HG03558 (cell line): ENCODE data around the gene CCT2.
"Not testable (repeated sequence)": the region's sequence is repeated elsewhere in the genome, so short reads cannot be mapped to it uniquely, and the experiment has no call there.

Source experiments
- ATAC-seq: cut with Tn5 transposase; IDR thresholded peaks from one replicate; pipeline ENCODE4 v1.9.1; 2021; ENCODE audit warnings: moderate number of reproducible peaks; ENCODE audit not compliant: unreplicated experiment; ENCODE audit errors: extremely low read depth

Gene CCT2

DNA sequence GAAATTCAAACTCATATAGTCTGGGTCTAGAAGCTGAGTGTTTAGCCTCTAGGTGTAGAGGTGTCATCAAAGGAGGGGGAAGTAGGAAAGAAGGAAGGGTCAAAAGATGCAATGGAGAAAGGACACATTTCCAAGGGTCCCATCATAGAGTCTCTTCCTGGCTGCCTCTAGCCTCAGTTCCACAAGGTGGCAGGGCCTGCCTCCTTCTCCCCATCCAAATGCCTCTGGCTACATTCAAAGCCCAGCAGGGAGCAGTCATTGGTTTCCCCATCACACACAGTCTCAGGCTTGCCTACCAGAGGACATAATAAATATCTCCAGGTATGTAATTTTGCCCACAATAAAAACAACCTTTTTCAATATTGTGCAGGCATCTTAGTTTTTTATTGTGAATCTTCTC lies 2.1 kb upstream of the CCT2 start:
- no peak for ATAC-seq

DNA sequence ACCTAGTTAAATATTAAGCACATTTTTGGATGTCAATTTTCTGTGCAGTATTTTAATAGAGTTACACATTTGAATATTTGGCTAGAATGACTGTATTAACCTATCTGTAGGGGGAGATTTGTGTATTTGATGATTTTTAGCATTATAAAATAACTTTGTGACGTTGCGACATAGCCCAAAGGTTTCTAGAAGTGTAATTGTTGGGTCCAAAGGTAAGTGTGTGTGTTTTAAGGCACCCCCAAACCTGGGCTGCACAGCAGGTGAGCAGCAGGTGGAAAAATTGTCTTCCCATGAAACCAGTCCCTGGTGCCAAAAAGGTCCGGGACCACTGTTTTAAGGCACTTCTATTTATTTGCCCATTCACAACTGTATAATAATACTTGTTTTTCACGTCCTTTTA lies 3.3 kb downstream of the CCT2 start:
- ATAC-seq = no peak

DNA sequence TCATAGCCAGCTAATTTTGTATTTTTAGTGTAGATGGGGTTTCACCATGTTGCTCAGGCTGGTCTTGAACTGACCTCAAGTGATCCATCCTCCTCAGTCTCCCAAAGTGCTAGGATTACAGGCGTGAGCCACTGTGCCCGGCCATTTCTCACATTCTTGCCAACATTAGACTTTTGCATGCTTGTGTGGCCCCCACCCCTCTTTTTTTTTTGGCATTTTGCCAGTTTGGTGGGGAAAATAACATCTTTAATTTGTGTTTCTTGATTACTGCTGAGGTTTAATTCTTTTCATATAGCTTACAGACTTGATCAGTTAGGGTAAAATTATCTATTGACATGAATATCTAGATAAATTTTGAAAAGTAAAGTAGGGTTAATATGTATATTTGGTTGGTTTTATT lies 3.8 kb downstream of the CCT2 start:
- ATAC-seq = no peak

DNA sequence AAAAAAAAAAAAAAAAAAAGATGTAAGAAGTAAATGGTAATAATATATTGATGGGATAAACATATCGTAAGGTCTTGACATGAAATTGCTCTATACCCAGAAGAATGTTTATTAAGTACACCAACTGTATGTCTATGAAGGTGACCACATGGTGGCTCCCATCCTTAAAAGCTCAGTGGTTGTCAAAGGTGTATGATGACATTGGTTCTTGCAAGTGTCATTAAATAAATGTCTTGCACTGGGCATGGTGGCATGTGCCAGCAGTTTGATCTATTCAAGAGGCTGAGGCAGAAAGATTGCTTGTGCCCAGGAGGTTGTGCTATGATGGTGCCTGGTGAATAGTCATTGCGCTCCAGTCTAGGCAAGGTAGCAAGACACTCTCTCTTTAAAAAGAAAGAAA lies 10.4 kb downstream of the CCT2 start:
- no peak for ATAC-seq

DNA sequence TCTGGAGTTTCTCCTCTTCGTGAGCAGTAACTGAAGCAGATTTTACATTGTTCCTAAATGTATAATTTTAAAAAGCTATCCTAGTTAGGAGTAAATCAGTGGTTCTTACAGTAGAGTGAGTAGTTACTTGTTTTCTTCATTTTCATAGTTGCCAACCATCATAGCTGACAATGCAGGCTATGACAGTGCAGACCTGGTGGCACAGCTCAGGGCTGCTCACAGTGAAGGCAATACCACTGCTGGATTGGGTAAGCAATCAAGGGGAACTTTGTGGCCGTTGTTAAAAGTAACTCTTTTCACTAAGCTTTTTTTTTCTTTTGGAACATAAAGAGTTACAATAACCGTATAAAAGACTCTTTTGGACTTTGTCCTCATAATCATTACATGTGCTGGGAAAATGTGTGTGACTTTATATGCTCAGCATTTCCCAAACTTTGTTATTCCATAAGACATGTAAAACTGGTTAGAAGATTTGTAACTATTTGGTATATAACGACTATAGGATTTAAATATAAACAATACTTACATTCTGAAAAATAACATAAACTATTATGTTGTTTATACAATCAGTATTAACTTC lies 13.0 kb downstream of the CCT2 start:
- ATAC-seq = no peak

DNA sequence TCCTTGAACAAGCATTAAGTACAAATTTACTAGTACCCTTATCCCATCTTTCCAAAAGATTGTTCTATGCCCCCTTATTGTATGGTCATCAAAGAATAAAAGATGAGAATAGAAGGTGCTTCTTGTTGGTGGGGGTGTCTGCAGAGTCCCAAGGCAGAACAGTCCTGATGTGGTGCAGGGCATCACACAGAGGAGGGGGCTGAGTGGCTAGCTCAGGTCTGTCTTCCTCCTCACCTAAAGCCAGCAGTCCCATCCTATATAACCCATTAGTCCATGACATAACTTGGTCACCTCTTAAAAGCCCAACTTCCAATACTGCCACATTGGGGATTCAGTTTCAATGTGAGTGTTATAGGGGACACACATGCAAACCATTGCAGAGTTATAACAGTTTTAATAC lies 15.5 kb downstream of the CCT2 start:
- no peak for ATAC-seq

DNA sequence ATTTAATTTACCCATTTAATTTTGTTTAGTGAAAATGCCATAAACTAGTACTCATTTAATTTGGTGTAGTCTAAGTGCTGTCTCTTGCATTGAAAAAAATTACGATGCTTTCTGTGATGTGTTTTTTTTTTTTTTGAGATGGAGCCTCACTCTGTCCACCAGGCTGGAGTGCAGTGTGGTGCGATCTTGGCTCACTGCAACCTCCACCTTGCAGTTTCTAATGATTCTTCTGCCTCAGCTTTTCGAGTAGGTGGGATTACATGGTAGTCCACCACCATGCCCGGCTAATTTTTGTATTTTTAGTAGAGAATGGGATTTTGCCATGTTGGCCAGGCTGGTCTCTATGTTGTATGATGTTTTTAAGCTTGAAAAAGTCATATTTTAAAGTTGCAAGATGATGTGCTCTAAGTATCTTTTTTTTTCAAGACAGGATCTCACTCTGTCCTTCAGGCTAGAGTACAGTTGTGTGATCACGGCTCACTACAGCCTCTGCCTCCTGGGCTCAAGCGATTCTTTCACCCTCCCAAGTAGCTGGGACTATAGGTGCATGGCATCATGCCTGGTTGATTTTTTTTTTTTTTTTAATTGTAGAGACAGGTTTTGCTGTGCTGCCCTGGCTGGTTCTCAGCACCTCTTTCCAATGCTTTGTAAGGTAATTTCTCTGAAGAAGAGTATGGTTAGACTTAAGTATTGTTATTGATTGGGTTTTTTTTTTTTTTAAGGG lies 16.9 kb downstream of the CCT2 start:
- ATAC-seq = no peak

DNA sequence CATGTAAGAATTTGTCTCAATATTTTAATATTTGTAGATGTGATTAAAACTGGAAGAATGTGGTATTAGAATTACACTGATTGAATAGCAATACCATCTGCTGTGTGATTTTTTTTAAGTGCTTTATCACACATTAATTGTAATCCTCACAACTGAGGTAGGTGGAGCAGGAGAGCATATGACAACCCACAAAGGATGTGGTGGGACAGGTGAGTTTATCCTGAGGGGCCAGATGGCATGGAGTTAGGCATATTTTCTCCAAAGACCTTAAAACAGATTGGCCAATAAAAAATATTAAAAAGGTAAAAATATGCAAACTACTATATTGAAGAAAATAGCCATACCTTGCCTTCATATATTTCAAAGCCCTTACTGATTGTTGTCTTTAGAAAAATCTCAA lies 17.7 kb downstream of the CCT2 start:
- no peak for ATAC-seq

DNA sequence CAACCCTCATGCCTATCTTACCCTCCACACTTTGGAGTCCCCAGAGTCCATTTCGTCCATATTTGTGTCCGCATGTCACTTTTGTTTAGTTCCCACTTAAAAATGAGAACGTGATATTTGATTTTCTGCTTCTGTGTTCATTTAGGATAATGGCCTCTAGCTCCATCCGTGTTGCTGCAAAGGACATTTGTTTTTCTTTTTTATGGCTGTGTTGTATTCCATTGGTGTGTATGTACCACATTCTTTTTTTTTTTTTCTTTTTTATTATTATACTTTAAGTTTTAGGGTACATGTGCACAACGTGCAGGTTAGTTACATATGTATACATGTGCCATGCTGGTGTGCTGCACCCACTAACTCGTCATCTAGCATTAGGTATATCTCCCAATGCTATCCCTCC lies 18.3 kb downstream of the CCT2 start:
- ATAC-seq = not testable (repeated sequence)

DNA sequence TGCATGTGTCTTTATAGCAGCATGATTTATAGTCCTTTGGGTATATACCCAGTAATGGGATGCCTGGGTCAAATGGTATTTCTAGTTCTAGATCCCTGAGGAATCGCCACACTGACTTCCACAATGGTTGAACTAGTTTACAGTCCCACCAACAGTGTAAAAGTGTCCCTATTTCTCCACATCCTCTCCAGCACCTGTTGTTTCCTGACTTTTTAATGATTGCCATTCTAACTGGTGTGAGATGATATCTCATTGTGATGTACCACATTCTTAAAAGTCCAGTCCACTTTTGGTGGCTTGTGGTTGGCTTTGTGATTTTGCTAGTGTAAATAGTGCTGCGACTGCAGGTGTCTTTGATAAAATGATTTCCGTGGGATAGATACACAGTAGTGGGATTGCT lies 19.0 kb downstream of the CCT2 start:
- not testable (repeated sequence) for ATAC-seq

DNA sequence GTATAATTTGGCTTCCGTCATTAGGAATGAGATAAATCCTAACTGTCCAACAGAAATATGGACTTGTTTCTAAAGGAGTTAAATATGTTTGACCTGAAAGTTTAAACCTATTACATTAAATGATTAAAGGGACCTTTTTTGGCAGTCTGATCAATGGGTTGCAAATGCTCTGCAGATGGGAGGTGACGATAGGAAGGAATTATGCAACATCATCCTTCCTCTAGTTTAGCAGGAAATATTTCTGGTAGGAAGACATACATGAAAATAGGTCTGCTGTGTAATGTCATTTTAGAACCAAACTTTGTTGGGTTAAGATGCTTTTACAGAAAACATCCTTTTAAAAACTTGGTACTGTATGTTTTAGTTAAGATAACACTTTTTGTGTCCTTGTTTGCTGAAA lies 22.9 kb downstream of the CCT2 start:
- no peak for ATAC-seq

DNA sequence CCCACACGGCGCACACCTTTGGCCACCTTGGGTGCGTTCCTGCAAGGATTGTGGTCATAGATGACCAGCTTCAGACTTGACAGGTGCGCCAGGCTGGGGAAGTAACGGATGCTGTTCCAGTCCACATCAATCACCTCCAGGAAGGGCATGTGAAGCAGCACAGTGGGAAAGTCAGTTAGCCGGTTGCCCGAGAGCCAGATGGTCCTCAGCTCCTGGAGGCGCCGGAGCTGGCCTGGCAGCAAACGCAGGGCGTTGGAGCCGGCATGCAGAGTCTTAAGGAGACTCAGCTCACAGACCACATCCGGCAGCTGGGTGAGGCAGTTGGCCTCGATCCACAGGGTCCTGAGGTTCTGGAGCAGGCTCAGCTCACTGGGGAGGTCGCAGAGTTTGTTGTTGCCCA lies 24.9 kb downstream of the CCT2 start:
- no peak for ATAC-seq

DNA sequence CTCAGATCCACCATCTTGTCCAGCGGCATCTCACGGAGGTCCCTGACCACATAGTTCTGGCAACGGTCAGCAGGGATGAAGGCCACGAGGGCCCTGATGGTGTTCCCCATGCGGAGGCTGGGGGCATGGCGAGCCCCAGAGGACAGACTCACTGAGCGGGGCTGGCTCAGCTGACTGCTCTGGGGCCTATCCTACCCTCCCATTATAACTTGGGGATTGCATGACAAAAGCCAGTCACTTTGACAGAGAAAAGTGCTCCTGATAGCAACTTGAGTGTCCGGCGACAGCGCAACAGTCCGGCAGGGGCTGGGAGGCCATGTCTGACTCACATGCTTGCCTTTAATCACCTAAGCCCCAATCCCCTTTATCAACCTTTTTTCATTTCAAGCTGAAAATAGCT lies 25.5 kb downstream of the CCT2 start, which contains the start of gene LRRC10:
Gene LRRC10, minus strand, starts transcription at position 179 of the 400 bp plus-strand sequence. Its CDS starts 69 bp downstream, at position 110.
- ATAC-seq = no peak

DNA sequence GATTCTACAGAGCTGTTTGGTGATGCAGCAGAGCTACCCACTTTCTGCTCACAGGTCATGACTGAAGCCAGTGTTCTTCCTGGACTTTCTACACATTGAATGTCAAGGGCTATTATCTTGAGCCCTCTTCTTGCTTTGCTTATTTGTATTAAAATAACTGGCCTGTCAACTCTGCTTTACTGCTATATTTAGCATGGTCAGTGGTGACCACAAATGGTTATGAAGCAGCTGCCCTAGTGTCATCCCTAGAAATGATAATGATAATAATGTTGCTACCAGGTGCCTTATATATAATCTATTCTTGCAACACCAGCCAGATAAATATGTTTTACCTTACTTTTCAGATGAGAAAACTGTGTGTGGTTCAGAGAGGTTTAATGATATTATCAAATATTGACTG lies 28.1 kb downstream of the CCT2 start:
- no peak for ATAC-seq

DNA sequence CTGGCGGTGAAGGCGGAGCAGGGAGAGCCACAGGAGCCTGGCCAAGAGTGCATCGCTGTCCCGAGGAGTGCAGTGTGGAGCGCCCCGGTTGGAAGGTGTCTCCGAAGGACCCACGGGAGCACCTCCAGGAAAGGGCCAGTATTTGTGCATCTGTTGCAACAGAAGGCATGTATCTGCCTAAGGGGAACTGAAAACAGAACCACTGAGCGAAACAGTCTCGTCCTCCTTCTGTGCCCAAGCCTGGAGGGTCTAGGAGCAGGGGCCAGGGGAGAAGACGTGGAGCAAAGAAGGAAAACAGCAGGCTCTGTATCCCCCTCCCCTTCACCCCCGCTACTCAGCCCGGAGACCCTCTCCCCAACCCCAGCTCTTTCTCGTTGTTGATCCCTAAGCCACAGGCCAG lies 30.8 kb downstream of the CCT2 start:
- no peak for ATAC-seq

DNA sequence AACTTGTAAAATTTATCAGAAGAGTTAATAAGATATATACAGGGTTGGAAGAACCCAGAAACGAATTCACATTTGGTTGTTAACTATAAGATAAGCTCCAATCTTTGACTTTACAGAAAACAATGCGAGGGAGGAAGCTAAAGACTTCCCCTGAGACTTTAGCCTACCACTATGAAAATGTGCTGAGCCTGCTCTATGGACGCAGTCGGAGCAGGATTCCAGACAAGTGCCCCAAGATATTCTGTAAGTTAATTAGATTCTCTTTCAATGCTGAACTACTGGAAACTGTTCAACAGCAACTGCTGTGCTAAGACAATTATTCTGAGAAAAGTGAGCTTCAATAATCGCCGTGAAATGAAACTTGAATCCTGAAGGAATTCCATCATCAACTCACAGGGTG lies 33.8 kb downstream of the CCT2 start:
- no peak for ATAC-seq

DNA sequence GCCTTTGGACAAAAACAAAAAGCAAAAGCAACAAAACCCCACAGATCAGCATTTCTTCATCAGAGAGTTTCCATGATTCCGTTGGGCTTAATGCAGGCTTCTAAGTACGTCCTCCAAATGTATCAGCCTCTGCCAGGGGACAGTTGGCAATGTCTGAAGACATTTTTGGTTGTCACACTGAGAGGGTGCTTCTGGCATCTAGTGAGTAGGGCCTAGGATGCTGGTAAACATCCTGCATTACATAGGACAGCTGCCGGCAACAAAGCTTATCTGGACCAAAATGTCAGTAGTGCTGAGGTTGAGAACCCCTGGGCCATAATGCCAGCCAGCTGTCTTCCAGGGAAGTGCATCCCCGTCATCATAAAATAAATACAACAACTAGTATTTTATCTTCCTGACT lies 34.8 kb downstream of the CCT2 start:
- ATAC-seq = no peak

DNA sequence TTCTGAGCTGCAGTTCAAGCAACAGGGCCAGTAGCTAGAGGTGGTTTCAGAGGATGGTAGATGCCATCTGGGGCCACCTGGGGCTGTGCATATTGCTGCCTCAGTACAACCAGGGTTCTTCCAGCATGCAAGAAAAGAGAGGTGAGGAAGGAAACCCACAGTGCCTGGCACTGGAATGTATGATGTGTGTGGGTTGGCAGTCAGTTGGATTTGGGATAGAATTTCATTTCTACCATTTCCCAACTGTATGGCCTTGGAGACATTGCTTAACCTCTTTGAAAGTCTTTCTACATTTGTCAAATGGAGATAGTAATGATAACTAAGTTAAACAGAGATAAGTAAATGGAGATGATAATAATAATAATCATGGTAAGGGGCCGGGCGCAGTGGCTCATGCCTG lies 35.7 kb downstream of the CCT2 start:
- ATAC-seq = no peak

DNA sequence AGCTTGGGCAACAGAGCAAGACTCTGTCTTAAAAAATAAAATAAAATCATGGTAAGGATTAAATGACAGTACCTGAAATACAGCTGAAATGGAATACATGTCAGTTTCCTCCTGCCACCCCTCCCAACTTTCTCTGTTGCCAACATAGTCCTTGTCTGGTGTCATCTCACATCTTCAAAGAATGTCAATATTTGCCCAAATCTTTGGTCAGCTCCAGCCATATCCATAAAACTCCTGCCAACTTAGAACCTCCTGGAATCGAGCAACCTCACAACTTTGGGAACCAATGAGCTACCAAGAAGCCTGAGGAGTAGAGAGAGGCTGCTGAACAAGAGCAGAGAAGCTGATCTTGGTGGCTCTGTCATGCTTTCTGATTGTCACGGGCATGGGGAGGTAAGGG lies 36.3 kb downstream of the CCT2 start:
- ATAC-seq = no peak

DNA sequence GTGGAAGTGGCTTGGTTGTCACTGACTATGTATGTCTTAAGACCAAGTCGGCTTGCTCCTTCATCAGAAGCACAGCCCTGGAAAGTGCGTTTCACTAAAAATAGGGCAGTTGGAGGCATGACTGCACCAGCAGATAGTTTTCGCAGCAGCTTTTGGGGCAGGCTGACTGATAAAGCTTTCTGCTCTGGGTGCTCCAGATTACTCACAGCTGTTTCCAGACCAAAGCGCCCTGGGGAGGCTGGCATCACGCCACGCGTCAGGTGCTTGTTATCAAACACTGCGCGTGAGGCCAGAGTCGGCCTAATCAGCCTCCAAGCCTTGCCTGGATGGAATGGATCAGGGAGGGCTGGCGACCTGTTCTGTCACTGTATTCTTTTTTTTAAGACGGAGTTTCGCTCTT lies 38.7 kb downstream of the CCT2 start:
- no peak for ATAC-seq

DNA sequence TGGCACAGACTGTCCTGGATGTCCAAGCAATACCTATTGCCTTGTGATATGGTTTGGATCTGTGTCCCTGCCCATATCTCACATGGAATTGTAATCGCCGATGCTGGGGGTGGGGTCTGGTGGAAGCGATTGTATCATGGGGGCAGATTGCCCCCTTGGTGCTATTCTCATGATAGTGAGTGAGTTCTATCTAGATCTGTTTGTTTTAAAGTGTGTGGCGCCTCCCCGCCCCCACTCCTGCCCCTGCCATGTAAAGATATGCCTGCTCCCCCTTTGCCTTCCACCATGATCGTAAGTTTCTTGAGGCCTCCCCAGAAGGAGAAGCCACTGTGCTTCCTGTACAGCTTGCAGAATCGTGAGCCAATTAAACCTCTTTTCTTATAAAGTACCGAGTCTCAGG lies 42.2 kb downstream of the CCT2 start:
- ATAC-seq = no peak

DNA sequence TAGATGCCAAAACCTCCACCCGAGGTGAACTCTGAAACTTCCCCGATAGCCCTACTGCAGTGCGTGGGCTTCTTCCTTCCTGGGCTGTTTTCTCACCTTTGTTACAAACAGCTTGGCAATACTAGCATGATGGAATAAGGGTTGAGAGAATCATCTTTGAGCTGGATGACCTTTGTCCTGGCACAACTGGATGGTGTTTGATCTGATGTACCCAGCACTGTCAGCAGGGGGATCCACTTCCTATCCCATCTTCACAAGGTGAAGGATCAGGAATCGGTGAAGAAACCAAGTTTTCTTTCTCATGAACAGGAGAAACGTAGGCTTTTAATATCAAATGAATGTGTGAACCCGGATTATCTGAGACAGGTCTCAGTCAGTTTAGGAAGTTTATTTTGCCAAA lies 44.9 kb downstream of the CCT2 start:
- no peak for ATAC-seq
